GM21786 (cell line): ENCODE results near the gene CFAP141.
"Not testable (repeated sequence)": the region's sequence is repeated elsewhere in the genome, so short reads cannot be mapped to it uniquely, and the experiment has no call there.

Experiments used
- ATAC-seq: cut with Tn5 transposase; IDR thresholded peaks from one replicate; pipeline ENCODE4 v1.9.1; 2021; ENCODE audit not compliant: unreplicated experiment

The CFAP141 gene

DNA sequence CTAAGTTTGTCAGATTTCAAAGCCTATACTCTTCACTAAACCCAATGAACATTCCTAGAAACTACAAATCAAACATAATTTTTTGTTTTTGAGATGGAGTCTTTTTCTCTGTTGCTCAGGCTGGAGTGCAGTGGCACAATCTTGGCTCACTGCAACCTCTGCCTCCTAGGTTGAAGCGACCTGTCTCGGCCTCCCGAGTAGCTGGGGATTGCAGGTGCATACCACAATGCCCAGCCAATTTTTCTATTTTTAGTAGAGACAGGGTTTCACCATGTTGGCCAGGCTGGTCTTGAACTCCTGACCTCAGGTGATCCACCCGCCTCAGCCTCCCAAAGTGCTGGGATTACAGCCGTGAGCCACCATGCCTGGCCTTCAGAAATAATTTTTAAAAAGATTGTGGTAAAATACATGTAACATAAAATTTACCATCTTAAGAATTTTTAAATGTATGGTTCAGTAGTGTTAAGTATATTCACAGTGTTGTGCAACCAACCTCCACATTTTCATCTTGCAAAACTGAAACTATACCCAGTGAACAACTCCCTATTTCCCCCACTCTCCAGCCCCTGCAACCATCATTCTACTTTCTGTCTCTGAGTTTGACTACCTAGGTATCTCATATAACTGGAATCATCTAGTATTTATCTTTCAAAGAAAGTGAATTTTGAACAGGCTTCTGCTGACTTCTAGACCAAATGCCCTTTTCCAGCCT lies 2.7 kb upstream of the CFAP141 start:
- no peak for ATAC-seq

DNA sequence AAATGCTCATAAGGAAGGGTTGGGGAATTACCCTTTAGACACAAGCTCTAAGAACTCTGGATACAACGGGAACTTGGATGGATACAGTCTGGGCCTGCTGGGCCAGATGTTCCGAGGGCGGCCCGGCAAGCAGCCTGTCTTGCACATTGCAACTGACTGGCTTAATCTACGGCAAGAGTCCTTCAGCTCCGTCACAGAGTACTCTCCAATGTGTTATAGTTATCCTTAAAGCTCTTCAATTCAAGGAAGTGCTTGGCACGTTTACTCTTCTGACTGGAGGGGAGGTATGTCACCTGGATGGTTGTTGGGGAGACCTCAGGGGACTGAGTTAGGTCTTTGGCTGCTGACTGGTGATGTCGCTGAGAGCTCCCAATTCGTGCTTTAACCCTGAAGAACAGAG lies 1.1 kb upstream of the CFAP141 start:
- no peak for ATAC-seq

DNA sequence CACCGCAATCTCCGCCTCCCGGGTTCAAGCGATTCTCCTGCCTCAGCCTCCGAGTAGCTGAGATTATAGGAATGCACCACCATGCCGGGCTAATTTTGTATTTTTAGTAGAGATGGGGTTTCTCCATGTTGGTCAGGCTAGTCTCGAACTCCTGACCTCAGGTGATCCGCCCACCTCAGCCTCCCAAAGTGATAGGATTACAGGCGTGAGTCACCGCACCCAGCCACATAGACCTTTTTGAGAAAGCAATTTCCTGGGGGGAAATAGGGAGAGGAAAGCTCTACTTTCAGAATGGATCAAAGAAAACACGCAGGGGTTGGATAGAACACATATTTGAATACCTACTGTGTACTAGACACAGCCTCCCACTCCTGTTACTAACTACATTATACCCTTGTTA lies 355 bp downstream of the CFAP141 start:
- not testable (repeated sequence) for ATAC-seq

DNA sequence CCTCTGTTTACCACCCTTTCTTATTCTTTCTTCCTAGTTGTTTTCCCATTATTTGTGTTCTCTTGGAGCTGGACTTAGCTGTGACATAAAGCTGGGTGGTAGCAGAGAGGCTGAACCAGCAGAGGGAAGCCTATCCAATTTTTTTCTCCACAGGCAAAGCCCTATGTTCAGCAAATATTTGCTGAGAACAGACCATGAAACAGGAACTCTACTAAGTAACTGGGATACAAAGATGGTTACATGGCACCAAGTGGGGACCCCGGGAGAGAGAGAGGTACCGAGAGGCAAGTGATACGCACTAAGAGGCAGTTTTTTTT lies 6.6 kb downstream of the CFAP141 start:
- ATAC-seq, result no peak

DNA sequence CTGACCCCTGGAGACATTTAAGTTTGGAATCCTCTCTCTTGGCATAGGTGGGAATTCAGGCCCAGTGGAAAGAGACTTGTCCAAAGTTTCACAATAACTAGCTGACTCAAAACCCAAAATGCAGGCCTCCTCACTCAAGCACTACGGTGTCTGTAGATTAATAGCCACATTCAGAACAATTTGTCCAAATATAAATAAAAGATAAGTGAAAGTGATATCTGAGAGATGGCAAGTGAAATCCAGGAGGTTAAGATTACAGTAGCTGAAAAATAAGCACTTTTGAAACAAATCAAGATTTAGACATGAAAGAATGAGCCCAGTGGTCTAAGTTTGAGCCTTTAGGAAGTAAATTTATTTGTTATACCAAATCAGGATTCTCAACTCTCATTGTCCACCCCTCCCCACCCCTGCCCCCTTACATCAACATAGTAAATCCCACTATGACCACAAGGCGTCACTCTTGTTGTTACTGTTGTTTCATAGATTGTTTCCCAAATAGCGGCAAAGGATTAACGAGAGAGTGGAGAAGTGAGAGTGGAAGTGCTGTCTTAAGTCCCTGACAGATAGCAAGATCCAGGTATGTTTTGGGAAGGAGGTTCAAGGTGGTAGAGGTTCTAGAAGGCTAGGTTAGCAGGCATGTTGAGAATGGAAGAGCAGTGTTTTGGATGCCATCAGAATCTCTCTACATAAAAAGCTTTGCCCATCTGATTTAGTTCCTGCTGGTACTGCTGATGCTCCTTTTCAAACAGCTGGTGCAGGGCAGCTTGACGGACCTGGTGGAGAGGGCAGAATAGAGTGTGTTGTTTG lies 7.2 kb downstream of the CFAP141 start:
- no peak for ATAC-seq

DNA sequence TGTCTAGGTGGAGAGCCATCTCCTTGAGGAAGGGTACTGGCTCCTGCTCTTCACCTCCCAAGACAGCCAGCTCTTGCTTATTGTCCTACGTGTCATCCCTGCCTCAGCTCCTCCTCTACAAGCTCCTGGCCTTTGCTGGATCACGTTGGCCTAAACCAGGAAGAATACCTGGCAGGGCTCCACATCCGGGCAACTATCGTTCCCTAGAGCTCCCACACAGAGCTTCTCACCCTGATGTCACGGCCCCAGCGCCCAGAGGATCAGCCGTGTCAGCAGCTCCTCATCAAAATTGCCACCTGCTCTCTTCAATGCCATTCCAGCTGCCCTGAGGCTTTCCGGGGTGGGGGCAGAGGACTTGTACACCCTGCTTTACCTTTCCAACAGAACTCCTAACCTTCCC lies 12.3 kb downstream of the CFAP141 start:
- no peak for ATAC-seq

DNA sequence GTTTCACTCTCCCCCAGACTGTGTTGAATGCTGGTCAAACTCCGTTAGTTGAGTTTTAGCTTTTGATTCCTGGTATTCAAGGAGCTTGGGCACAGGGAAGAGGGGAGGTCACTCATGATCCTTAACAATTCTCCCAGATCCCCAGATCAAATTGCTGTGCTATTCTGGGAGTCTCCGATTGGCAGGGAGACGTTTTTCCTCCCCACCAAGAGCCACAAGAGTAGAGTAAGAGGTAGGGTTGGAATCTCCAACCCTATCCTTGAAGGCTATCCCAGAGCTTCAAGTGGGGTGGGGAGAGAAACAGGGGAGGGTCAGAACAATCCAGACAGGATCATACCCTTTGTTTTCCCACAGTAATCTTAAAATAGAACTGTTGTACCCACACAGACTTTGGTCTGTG lies 13.7 kb downstream of the CFAP141 start:
- ATAC-seq, result no peak

DNA sequence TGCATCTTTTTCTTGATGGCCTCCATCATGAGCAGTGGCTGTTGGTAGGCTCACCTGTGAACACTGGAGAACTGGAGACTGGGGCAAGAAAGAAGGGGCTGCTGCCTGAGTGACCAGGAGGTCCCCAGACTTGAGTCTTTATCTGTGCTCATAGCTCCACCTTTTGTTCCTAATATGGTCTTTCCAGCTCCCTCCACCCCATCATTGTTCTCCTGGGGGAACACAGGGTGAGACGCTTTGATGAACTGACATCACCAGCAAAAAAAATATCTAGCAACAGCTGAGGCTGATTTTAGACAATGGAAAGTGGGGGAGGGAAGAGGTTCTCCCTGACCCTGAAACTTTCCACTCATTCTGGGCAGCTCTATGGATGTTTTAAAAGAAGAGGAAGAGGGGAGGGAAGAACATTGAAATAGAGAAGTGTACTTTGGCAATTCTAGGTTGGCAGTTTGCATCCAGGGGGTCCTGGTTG lies 14.1 kb downstream of the CFAP141 start, which contains the start of gene TPM3:
Gene TPM3, minus strand, starts transcription at position 111 of the 472 bp plus-strand sequence. Its CDS starts 82 bp downstream, at position 29.
- no peak for ATAC-seq

DNA sequence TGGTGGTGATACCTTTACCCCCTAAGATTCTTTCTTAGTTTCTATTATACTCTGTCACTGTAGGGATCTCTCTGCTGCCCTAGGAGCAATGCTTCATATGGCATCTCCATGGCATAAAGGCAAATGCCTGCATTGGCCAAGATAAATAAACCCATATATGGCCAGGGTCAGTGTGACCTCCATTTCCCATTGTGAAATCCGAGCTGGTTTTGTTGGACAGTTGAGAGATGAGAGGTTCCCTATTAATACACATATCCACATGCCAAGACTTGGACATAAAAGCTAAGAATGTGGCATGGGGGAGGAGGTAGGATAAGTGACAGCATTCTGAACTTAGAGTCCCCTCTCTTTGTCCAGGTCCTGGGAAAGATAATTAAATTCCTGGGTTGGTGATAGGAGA lies 15.6 kb downstream of the CFAP141 start:
- ATAC-seq, result no peak

DNA sequence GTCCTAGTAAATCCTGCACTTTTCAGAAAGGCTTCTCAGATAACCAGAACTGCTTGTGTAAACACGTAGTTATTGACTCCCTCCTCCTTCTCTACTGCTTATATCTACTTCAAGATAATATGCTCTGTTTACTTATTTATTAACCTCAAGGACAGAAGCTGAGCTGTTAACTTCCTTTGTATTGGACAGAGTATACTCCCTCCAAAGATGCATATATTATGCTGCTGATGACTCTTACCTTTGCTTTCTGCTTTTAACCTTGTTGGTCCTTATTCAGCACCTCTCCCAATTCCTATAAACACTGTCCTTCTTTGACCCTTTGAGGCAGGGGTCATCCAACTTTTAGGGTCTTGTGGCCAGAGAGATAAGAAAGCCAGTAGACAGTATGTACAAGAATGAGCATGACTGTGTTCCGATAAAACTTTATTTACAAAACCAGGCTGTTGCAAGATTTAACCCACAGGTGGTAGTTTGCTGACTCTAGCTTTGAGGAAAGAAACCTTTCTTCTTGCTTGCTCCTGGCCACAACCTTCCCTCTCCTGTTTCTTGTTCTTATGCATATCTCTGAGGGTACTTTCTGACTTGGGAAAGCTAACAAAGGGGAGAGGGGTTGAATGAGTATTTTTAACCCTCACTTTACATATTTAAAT lies 19.2 kb downstream of the CFAP141 start:
- no peak for ATAC-seq

DNA sequence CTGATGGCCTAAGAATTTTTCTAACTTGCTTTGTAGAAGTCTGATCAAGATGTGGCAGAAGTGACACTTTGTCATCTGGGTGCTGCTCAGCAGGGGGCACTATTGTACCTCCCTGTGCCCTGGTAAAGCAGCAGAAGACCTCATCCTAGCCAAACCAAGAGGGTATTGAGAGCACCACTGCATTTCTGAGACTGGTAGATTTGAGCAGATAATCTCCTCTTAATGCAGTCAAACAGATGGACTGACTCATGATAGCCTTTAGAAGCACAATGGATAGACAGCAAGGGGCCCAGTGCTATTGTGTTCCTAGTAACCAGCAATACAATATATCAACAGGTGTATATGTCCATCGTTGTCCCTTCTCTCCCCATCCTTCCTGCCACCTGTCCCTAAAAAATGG lies 20.0 kb downstream of the CFAP141 start:
- no peak for ATAC-seq

DNA sequence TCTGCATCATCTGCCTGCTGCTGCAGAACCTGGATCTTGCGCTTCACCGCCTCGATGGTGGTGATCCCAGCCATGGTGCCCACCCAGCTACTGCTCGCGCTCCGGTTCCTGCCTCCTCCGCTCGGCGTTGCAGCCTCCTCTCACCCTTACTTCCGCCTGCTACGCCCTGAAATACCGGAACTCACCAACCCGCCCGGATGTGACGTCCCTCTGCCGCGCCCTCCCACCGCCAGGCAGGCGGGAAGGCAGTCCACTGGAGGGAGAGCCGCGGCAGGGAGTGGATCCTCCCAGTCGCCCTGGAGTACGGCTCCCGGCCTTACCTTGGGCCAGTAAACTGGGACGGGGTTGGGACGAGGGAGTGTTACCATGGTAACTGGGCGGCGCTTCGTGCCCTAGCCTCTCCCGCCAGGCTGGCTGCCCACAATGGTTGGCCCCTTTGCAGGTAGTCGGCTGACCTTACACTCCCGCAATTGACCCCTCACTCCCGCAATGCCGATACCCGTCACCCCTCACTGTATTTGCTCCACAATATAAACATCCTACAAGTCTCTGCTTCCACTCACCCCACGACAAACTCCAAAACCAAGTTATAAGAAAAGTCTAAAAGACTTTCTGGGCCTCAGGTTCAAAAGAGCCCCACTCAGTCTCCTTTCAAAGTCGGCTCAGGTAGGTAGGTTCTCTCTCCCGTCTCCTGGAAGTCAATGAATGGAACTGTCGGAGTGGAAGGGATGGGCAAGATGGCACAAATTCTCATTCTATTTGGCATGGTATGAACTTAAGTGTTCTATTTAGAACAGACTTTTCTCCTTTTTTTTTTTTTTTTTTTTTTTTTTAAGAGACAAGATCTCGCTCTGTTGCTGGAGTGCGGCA lies 22.9 kb downstream of the CFAP141 start:
- peak; percentile 70 for ATAC-seq

DNA sequence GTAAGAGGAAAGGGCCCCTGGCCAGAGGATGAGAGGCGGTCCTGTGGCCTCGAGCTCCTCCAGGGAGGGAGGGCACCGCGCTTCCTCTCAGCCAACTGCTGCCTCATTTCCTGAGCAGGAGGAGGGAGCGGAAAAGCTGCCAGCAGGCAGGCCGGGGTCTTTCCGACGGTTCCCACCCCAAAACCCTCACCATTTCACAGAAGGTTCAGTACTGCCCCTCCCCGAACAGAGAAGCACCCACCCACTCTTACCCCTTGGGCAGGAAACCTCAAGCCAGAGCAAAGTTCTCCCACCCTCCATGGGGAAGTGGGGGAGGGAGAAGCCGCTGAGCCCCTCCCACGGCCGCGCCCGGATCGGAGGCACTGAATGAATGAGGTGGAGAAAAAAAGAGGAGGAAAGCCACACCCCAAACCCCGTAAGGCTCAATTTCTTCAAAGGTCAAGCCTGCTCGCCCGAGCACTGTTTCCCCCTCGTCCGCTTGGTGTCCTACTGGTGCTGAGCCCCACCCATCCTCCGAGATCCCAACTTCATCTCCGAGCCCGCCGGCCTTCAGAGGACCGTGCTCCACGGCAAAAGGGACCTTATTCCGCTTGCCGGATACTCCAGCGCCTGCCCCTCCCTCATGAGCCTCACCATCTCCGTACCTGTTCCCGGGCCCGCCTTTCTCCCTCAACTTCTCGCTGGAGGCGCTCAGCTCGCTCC lies 23.6 kb downstream of the CFAP141 start:
- peak; percentile 44 for ATAC-seq

DNA sequence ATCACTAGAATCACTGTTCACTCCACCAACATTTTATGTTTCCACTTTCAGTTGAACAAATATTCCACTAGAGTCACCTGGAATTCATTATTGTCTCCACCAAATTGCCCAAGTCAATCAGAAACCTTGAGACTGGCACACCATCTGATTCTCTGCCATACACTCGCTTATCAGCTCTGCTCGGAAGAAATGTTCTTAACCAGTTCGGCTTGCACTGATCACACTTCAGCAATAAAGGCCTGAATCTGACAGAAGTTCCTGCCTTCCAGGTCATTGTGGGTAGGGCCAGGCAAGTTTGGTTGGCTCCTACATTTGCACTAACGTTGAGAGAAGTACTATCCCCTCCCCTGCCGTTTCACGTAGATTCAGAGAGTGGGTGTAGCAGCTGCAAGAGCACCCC lies 24.2 kb downstream of the CFAP141 start:
- no peak for ATAC-seq

DNA sequence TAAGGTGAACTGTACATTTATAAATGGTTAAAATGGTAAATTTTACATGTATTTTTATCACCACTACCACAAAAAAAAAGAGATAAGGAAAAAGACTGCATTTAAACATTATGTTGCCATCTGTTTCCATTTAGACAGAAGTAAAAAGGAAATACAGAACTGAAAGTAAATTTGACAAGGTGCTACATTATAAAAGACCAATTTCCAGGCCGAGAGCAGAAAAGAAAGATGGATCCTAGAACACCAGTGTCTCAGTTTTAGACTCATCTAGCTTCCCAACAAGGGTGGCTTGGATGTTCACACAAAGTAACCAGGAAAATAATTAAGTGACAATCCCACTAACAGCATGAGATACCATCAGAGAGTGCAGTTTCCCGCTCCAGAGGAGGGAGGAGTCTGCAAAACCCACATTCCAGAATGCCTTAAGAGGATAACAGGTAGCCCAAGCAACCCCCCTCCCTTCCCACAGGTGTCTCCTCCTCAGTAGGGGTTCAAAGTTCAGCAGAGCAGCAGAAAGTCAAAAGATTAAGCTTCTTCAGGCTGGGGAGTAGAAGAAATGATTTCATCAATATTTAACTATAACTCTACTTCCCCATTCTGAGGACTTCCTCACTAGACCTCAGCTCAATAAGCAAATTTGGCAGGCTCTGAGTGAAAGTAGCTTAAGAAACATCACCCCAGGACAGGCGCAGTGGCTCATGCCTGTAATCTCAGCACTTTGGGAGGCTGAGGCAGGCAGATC lies 26.0 kb downstream of the CFAP141 start:
- ATAC-seq, result peak; percentile 28

DNA sequence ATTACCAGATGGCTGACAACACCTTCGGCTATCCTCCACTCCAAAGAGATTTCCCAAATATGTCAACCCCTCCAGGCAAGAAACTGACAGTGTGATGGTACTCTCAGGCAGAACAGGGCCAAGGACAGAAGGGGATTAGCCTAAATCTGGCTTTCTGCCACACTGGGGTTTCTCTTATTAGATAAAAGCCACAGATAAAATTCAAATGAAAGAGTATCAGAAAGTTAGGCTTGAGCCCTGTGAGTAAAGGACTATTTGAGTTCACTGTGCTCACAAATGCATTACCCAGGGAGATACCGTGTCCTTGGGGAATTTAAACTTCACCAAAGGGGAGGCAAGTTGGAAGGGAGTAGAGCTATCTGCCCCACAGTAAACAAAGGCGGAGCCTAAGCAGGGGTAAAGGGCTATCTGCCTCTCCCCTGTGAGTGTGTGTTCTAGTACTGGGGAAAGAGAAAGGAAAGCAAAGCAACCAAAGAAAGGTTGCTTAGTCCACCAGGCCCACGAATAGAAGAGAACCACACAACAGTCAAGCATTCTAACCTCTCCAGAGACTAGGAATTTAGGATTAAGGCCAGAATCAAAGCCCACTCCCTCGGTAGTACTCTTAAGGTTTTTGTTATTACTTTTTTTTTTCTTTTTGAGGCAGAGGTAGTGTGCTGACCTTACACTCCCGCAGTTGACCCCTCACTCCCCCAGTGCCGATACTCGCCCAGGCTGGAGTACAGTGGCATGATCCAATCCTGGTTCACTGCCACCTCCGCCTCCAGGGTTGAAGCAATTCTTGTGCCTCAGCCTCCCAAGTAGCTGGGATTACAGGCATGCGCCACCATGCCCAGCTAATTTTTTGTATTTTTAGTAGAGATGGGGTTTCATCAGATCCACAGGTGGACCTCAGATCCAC lies 27.0 kb downstream of the CFAP141 start:
- ATAC-seq, result no peak

DNA sequence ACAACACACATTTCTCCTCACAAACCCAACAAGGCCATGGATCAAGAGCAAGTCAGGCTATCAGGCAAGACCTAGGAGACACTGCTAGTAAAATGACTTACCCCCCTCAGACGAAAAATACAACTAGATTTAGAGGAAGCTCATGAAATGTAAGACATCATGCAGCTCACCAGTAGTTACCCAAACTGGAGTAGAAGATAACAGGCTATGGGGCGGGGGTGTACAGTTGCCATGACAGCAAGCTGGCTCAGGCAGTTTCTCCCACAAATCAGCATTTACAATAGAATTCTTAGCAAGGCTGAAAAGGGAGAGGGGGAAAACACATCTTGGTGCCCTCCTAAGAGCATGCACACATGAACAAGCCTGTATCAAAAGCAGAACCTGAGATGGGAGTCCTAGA lies 28.1 kb downstream of the CFAP141 start:
- no peak for ATAC-seq

DNA sequence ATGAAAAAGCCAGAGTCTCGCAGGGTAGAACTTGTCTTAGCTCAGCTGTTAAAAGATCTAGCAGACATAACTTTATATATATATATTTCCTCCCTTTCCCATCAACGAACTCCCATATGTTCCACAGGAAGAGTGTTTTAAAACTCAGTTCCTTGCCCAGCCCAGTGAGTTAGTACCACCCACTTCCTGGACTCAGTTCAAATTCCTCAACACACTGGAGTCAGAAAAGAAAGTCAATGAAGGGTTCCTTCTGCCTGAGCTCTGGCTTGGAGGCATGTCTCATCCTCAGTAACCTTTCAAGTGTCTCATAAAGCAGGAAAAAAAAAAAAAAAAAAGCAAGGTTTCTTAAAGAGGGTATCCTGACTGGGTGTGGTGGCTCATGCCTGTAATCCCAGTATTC lies 29.8 kb downstream of the CFAP141 start:
- no peak for ATAC-seq

DNA sequence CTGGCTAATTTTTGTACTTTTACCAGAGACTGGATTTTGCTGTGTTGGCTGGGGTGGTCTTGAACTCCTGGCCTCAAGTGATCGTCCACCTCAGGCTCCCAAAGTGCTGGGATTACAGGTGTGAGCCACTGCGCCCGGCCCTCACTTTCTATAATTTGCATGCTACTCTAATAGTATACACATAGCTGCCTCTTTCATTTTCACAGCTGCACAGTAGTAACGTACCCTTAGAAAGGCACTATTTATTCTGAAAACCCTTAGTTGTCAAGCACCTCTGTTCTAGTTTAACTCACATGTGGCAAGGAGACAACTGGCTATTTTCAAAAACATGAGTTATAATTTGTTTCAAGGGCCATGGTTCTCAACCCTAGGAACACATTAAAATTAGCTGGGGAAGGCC lies 31.5 kb downstream of the CFAP141 start:
- ATAC-seq, result no peak
